Erythroblast (primary cell): ENCODE data around the gene SERPINH1.

ENCODE experiments used
- DNase-seq, 2 experiments: peaks; one replicate each; lab custom pipeline; 2025; lab: John Stamatoyannopoulos, UW
- GATA1 ChIP-seq: IDR thresholded peaks from 2 replicates; pipeline ENCODE4 v1.6.1; 2011; ENCODE audit warnings: low read depth, mild to moderate bottlenecking, control low read depth, low read length, moderate library complexity
- POLR2A ChIP-seq: IDR thresholded peaks from 2 replicates; pipeline ENCODE4 v1.6.1; 2011; ENCODE audit warnings: mild to moderate bottlenecking, low read length

The SERPINH1 gene

GRCh38 chr11:75538150-75538942 is 23.7 kb upstream of the SERPINH1 start:
- TF ChIP-seq GATA1, result no peak
- TF ChIP-seq POLR2A, result no peak
- DNase-seq, result peak in 1 of 2 experiments; percentile 45

- DNase-seq, result no peak
- no peak for TF ChIP-seq GATA1
- no peak for TF ChIP-seq POLR2A
Observed at GRCh38 chr11:75539459-75540334, 22.4 kb upstream of the SERPINH1 start.

GRCh38 chr11:75541193-75542087 is 20.6 kb upstream of the SERPINH1 start:
- DNase-seq, result peak; percentile 35 to 74
- TF ChIP-seq POLR2A (no peak), GATA1 (no peak)

GRCh38 chr11:75542088-75542438 is 20.0 kb upstream of the SERPINH1 start:
- no peak for DNase-seq
- TF ChIP-seq POLR2A, result no peak
- TF ChIP-seq GATA1, result no peak

GRCh38 chr11:75543806-75544205 is 18.2 kb upstream of the SERPINH1 start:
- DNase-seq, result peak; percentile 88 to 89
- TF ChIP-seq GATA1 (no peak), POLR2A (peak; percentile 88)

- no peak for DNase-seq
- TF ChIP-seq POLR2A, result no peak
- TF ChIP-seq GATA1, result no peak
Observed at GRCh38 chr11:75547177-75547576, 14.9 kb upstream of the SERPINH1 start.

- DNase-seq, result peak; percentile 72 to 80
Observed at GRCh38 chr11:75547617-75548058, 14.4 kb upstream of the SERPINH1 start.

GRCh38 chr11:75548595-75549272 is 13.3 kb upstream of the SERPINH1 start:
- DNase-seq, result no peak
- TF ChIP-seq GATA1 (no peak), POLR2A (no peak)

More at GRCh38 chr11:75547617-75548058, 14.4 kb upstream of the SERPINH1 start:
- no peak for TF ChIP-seq GATA1
- no peak for TF ChIP-seq POLR2A

GRCh38 chr11:75549370-75549958 is 12.6 kb upstream of the SERPINH1 start:
- DNase-seq, result no peak
- TF ChIP-seq GATA1, result no peak
- no peak for TF ChIP-seq POLR2A

- no peak for DNase-seq
- no peak for TF ChIP-seq GATA1
- TF ChIP-seq POLR2A, result no peak
Observed at GRCh38 chr11:75553182-75553581, 8.9 kb upstream of the SERPINH1 start.

GRCh38 chr11:75553889-75554257 is 8.2 kb upstream of the SERPINH1 start:
- TF ChIP-seq GATA1 (no peak), POLR2A (no peak)
- no peak for DNase-seq
